ENCODE results near the gene SLC25A52. TPM values are rescaled to one million over a fixed set of nuclear protein-coding genes. Genes with fewer than 3 reads are reported as not detected.

SLC25A52 gene
- total and polyA plus RNA-seq, 9 of the 15 experiments (the other 6 are each of a cell fraction or from before 2014, with no cell fraction given): not detected

DNA sequence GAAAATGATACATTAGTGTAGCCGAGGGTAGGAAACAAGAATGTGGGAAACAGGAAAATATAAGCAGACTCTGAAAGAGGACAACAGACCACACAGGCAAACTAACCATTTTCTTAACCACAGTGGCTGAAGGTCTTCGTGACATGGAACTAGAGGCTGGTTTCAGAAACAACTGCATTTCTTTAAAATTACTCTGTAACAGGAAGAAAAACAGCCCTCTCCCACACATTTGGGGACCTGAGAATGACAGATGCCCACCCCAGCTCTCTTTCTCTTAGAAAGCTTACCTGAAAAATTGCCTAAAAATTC lies 13.8 kb upstream of the SLC25A52 start:
- no peak overlapping the region for H3K4me3 ChIP-seq
- FAIRE-seq (no peak), DNase-seq (ENCODE audit: extremely low read depth in 1 of 4, low spot score in 3 of 4) (no peak), ATAC-seq (no peak)
- H3K4me1 ChIP-seq (replicated peaks in 1 of 2; ENCODE audit: control insufficient read depth in 2 of 2, insufficient read depth in 2 of 2, low read length in 2 of 2): no peaks in the 10 kb centered on the region
- peaks cover 5 to 12% of the 10 kb centered on the region in 2 experiments for H3K27me3 ChIP-seq (ENCODE audit: control insufficient read depth in 2 of 2, insufficient read depth in 2 of 2, low read length in 2 of 2)
- H3K9me3 ChIP-seq (replicated peaks; ENCODE audit: control insufficient read depth, insufficient read depth, low read depth, low read length): no peaks in the 10 kb centered on the region
- no peak overlapping the region for H3K4me2 ChIP-seq (ENCODE audit: insufficient read depth, low read length)
- ChIA-PET POLR2A (no interaction called here), CTCF (ENCODE audit: low intra/inter-chr PET ratio) (interaction anchor here (0.7 kb wide), 1 partner anchor 758 kb away, joined by 4 read pairs; no protein-coding TSS in a partner anchor)
- no peak overlapping the region for H3K27ac ChIP-seq (ENCODE audit: extremely low read depth, low read depth, low read length)
- no peak overlapping the region for H3K9ac ChIP-seq (ENCODE audit: insufficient read depth in 1 of 2, low read depth in 2 of 2, low read length in 2 of 2)
- BruUV-seq (replicated peaks): no TSS peak
- no peaks in the 10 kb centered on the region for H3K36me3 ChIP-seq (ENCODE audit: control insufficient read depth, insufficient read depth, low read length)
- H3K9me1 ChIP-seq (ENCODE audit: control insufficient read depth, insufficient read depth, low read length): no peaks in the 10 kb centered on the region
- H3K79me2 ChIP-seq (ENCODE audit: control insufficient read depth, insufficient read depth, low read length): no peaks in the 10 kb centered on the region
- intact Hi-C loops (cut with micrococcal nuclease) (no loop called here), in situ Hi-C loops (cut with MboI) (no loop called here)
- WGBS (ENCODE audit: insufficient coverage, low coverage, missing lambda C conversion rate): 3% methylated on average over 2 of the region's 2 CpGs
- no peak for TF ChIP-seq ZNF3 (CRISPR knock-in tag; IDR thresholded peaks at IDR 0.05)
- no peak for TF ChIP-seq SAFB2 (IDR thresholded peaks at IDR 0.05; ENCODE audit: borderline replicate concordance, low read depth, low read length, severe bottlenecking)
- TF ChIP-seq SMC3 (conservative IDR thresholded peaks at IDR 0.05; ENCODE audit: insufficient read depth, low read depth, low read length): no peak
- TF ChIP-seq BRCA1 (IDR thresholded peaks at IDR 0.05): no peak
- no peak for TF ChIP-seq BRCA1 (CRISPR knock-in tag; IDR thresholded peaks at IDR 0.05)
- TF ChIP-seq SIX5 (IDR thresholded peaks at IDR 0.05; ENCODE audit: borderline replicate concordance in 1 of 2, insufficient read depth in 1 of 2, low read depth in 1 of 2, low read length in 2 of 2): no peak
- no peak for TF ChIP-seq L3MBTL2 (IDR thresholded peaks at IDR 0.05)
- TF ChIP-seq, protein P1, sequence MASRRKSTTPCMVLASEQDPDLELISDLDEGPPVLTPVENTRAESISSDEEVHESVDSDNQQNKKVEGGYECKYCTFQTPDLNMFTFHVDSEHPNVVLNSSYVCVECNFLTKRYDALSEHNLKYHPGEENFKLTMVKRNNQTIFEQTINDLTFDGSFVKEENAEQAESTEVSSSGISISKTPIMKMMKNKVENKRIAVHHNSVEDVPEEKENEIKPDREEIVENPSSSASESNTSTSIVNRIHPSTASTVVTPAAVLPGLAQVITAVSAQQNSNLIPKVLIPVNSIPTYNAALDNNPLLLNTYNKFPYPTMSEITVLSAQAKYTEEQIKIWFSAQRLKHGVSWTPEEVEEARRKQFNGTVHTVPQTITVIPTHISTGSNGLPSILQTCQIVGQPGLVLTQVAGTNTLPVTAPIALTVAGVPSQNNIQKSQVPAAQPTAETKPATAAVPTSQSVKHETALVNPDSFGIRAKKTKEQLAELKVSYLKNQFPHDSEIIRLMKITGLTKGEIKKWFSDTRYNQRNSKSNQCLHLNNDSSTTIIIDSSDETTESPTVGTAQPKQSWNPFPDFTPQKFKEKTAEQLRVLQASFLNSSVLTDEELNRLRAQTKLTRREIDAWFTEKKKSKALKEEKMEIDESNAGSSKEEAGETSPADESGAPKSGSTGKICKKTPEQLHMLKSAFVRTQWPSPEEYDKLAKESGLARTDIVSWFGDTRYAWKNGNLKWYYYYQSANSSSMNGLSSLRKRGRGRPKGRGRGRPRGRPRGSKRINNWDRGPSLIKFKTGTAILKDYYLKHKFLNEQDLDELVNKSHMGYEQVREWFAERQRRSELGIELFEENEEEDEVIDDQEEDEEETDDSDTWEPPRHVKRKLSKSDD (conservative IDR thresholded peaks at IDR 0.05; ENCODE audit: low read length): no peak
- no peak for TF ChIP-seq TARDBP (IDR thresholded peaks at IDR 0.05)
- TF ChIP-seq KDM2B (CRISPR knock-in tag; IDR thresholded peaks at IDR 0.05): no peak
- no peak for TF ChIP-seq ZSCAN32 (CRISPR knock-in tag; IDR thresholded peaks at IDR 0.05)
- no peak for TF ChIP-seq SMARCA5 (IDR thresholded peaks at IDR 0.05)
- H2AFZ ChIP-seq (ENCODE audit: low read depth, low read length): 0 out of 2 replicates have a peak overlapping the region, but pooled peaks have one; percentile 49
- H4K20me1 ChIP-seq (replicated peaks; ENCODE audit: control insufficient read depth, insufficient read depth, low read length): no peaks in the 10 kb centered on the region

All from K562 (cell line).